Stimulated activated CD8-positive, alpha-beta memory T cell treated with anti-CD3 and anti-CD28 coated beads, Interleukin-7, amount 100 ng/mL, for 24 hours (primary cell): Measurements from ENCODE around the gene NECAB2.

Experiments used
- DNase-seq: peaks from one replicate; pipeline ENCODE4 v3.0.0-alpha.2; 2020; ENCODE audit warnings: low read depth

NECAB2 gene

DNA sequence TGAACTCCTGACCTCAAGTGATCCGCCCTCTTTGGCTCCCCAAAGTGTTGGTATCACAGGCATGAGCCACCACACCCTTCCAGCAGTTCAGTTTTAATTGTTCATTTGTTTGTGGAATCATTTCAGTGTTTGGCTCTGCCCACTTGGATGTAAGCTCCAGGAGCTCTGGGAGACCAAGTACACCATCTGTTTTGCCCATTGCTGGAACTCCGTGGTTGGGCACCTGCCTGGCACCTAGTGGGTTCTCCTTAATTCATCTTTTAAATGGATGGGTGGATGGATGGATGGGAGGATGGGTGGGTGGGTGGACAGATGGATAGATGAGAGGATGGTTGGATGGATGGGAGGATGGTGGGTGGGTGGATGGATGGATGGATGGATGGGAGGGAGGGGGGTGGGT, 953 bp upstream of the NECAB2 start:
- no peak for DNase-seq

DNA sequence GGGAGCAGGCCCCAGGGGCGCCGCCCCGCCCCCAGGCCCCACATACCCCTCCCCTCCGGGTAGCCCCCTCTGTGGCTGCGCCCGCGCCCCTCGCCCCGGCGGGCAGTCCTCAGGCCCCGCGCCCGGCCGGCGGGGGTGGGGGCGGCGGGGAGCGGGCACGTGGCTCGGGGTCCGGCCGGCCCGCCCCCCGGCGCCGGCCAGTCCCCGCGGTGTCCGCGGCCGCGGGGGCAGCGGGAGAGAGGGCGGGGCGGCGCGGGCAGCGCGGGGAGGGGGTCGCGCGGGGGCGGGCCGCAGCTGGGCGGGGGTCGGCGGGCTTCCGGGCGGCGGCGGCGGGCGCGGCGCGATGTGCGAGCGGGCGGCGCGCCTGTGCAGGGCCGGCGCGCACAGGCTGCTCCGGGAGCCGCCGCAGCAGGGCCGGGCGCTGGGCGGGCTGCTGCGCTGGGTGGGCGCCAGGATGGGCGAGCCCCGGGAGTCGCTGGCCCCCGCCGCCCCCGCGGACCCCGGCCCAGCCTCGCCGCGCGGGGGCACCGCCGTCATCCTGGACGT, 335 bp downstream of the NECAB2 start:
- no peak for DNase-seq

DNA sequence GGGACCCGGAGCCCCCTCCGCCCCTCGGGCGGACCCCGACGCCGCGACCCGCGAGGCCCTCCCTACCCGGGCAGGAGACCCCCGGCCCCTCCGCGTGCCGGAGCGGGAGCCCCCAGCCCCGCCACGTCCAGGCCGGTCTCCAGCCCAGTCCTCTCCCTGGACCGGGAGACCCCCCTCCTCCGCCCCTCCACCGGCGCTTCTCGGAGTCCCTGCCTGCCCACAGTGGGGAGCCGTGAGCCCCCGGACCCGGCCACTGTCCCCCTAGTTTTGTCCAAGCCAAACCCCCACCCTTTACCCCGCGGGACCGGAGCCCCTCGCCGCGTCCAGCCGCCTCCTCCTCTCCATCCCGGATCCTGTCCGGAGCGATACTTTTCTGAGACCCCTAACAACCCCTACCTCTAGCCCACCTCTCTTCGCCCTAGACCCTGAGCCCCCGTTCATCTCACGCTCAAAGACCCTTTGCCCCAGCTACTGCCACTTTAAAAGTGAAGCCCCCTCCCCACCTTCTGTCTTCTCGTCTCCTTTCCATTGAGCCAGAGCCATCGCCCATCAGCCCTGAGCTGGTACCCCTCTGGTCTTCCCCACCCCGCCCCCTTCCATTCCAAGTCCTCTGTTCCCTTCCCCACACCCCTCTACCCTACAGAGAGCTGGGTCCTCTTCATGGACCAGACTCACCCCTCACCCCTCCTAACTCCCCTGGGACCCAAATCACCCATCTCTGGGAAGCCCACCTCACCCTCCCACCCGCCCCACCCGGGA, 1.0 kb downstream of the NECAB2 start:
- DNase-seq: no peak

DNA sequence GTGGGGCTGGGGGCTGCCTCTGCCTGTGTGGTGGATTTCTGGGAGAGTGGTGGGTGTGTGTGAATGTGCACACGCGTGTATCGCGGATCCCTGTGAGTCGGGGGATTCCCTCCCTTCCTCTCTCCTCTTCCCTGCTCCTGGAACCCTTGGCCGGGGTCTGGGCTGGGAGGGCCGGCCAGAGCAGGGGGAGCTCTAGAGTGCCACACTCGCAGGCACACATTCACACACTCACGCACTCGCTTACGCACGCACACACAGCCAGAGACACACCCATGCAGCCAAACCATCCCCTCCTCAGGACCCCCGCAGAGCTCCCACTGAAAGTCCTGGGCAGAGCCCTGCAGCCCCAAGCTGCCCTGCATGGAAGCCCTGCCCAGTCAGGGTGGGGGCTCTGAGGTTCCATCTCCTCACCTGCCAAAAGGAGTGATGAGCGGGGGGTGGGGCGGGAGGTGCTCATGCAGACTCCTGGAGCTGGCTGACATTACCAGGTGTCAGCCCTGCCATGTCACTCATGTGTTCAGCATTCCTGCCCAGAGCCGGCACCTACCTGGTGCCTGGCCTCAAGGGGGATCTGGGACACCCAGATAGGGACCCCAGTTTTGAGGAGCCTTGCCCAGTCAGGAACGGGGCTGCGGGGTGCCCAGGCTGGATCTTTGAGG, 1.9 kb downstream of the NECAB2 start:
- no peak for DNase-seq

GRCh38 chr16:83970430-83970815, 2.4 kb downstream of the NECAB2 start:
- no peak for DNase-seq

DNA sequence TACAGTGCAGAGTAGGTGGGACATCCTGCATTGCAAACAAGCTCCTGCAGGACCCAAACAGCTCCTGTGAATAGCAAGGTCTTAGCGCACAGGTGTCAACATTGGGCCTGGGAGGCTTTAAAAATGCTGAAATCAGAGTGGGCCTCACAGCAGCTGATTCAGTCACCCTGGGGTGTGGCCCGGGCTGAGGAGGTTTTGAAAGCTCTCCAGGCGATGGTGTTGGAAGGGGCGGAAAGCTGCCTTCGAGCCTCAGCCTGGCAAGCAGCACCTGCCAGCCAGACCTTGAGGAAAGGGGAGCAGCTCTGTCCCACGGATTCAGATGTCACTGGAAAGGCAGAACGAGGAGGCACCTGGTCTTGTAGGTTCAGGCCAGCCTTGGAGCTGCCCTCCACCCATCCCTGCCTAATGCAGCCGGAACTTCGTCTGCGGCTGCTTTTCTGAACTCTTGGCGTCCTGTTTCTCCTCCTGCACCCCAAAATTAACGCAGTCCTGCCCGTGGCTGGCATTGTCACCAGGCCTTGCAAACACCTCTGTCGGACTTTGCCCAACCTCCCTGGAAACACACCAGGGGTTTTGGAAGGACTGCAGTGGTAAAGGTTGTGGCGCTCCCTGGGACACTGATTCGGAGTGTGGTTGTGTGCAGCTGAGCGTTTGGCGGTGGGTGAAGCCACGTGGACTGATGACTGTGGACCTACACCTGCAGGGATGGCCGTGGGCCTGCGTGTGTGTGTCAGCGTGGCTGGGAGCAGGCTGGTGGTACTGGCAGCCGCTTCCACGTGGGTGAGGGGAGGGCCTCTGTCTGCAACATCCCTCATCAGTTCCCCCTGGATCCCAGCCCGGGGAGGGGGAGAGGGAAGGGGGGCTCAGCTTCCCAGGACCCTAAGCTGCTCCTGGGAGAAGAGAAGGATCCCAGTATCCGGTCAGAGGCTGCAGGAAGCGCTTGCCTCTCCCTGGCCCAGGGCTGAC, 3.4 kb downstream of the NECAB2 start:
- DNase-seq: no peak

DNA sequence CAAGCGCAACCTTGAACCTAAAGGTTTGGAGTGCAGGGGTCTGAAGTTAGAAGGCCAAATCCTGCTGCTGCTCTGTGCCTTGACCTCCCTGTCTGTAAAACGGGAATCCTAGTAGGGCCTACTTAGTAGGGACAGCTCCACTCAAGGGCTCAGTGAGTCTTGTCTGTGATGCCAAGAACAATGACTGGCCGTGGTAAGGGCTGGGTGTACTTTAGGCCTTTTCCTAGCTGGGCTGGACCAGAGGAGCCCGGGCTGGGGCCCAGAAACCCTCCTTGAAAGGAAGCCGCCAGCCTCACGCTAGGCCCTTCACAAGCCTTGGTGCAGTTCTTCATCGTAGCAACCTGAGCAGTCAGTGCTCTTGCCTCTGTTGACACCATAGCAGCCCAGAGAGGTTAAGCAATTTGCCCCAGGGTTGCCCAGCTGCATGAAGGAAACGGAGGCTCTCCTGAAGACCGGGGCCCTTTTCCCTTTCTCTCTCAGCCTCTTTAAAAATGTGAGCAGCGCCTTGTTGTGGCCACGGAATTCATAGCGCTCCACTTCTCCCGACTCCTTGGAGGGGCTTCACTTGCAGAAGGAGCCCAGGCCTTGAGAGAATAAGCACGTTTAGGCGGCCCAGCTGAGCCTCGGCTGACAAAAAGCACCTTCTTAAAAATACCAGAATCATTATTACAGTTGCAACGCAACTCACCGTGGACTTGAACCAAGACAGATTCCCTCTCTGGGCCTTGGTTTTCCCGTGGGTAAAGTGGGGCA, 4.4 kb downstream of the NECAB2 start:
- DNase-seq: no peak

GRCh38 chr16:83973077-83973476, 5.0 kb downstream of the NECAB2 start:
- no peak for DNase-seq

DNA sequence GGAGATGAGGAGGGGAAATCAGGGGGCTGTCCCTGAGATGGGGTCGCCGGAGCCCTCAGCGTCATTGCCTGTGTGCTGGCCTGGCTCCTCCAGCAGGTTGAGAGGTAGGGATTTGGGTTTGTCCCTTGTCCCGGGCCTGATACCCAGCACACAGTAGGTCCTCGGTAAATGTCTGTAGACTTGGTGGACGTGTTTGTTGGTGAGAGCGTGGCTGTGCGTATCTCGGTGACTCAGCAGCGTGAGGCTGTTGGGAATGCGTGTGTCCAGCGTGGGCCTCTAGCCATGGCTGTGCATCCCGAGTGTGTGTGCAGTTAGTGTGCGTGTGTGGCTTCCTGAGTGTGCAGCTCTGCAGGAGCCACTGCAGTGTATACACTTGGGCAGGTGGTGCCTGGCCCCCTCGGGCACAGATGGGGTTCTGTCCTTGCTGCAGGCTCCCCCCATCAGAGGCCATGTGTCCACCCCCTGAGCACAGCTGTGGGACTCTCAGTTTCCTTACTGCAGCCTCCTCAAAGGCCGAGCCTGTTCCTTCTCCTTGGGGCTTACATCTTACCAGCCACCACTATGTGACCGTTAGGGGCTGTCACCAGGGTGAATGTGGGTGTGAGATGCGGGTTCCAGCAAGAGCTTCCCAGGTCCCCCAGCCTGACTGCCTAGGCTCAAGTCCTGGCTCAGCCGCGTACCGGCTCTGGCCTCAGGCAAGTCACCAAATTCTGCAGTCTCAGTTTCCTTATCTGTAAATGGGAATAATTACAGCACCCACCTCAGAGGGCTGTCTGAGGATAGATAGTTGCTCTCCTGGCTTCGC, 5.7 kb downstream of the NECAB2 start:
- no peak for DNase-seq

- no peak for DNase-seq
Measured at GRCh38 chr16:83974475-83974874, 6.4 kb downstream of the NECAB2 start.

DNA sequence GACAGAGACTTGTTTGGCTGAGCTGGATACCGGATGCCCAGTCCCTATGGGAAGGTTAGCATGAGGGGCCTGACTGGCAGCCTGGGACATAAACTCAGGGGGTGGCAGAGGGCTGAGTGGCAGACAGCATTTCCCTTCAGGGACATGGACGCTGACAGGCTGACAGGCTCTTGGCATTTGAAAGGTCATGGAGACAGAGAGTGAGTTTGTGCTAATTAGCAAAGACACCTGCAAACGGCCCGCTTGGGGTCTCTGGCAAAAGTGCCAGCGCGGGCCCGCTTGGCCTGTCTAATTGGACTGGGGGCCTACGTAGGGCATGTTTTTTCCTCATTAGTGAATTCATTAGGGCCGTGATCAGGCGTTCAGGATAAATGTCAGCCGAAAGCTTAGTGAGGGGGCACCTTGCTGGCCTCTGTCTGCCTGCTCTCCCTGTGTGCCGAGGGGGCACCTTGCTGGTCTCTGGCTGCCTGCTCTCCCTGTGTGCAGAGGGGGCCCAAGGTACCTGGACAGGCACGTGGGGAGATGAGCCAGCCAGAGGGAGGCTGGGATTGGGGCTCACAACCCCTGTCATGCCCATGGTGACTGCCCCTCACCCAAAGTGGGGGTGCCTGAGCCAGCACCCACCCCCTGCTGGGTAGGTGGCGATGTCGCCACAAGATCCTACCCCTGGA, 7.7 kb downstream of the NECAB2 start:
- DNase-seq: no peak

DNA sequence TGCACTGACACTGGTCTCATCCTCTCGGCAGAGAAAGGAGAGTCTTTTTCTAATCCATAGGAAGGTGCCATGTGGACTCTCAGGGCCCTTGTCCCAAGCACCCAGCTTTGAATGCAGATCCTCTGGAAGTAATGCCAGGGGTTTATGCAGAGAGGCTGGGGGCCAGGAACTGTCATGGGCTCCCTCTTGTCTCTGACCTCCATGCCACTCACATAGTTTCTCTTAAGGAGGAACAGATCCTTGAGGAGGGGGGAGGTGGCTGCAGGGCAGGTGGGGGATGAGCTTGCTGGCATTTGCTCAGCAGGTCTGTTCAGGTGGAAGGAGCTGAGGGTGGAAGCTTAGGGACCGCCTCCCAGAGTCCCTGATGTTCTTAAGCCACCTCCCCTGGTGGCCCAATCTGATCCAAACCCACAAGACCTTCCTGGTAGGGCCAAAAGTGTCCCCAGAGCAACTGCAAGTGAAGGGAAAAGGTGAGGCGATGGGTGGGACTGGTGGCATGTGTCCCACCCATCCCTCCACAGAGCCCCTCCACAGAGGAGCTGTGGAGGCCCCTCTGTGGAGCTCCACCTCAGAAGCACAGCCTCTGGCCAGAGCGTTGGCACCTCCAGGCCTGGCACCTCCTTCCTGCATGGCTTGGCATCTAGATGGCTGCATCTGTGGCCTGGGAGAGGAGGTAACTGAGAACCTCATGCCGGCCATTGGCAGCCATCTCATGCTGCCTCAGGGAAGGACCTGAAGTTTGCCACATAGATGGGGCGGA, 9.2 kb downstream of the NECAB2 start:
- no peak for DNase-seq

GRCh38 chr16:83978401-83978904, 10.4 kb downstream of the NECAB2 start:
- no peak for DNase-seq

GRCh38 chr16:83979441-83979840, 11.4 kb downstream of the NECAB2 start:
- no peak for DNase-seq

DNA sequence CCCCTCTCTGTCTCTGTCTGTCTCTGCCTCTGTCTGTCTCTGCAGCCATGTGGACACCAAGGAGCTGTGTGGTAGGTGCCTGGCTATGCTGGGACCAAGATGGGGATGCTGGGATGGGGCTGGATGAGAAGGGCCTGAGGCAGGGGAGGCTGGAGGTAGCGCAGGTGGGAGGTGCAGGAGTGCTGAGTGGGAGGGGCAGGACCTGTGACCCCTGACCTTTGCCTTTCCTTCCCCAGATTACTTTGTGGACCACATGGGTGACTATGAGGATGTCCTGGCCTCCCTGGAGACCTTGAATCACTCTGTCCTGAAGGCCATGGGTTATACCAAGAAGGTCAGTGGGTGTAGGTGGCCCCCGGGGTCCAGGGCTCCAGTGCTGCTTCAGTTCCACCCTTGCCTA, 12.8 kb downstream of the NECAB2 start:
- DNase-seq: no peak

GRCh38 chr16:83981799-83982198, 13.8 kb downstream of the NECAB2 start:
- DNase-seq: no peak

GRCh38 chr16:83983491-83983890, 15.4 kb downstream of the NECAB2 start:
- no peak for DNase-seq

DNA sequence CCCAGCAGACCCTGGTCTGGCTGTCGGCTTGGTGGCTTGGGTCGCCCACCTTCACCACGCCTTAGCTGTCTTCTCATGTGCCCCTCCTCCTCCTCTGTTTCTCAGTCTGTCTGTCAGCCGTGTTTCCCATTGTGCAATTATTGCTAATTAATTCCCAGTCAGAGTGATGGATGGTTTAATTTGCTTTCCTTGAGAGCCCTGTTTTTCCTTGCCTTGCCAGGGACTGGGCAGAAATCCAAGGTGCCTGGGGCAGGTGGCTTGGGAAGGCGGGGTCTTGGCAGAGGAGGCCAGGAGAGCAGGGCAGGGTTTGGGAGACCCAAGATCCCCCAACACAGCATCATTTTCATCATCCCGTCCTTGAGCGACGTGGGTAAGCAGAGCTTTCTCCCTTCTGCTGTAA, 21.3 kb downstream of the NECAB2 start:
- no peak for DNase-seq

GRCh38 chr16:83990492-83990891, 22.4 kb downstream of the NECAB2 start:
- no peak for DNase-seq
